K562 (cell line): ENCODE data around the gene G6PC2. TPM values are rescaled to one million over a fixed set of nuclear protein-coding genes. Genes with fewer than 3 reads are reported as not detected.

Source experiments
- ATAC-seq: fragments of 200-7000 bp; cut with Tn5 transposase; 3 replicates; pipeline ENCODE4 v1.9.1; 2020; ENCODE audit warnings: moderate library complexity
- BruUV-seq: library from RNA; stranded (reverse); fragments of 400-500 nt; replicated peaks from 2 replicates; lab custom pipeline; 2021; lab: Mats Ljungman, UMichigan
- CTCF ChIA-PET: fragments of 300-600 bp; formaldehyde crosslinking; extraction: SDS; loops from one replicate; lab custom pipeline; 2021; ENCODE audit warnings: low intra/inter-chr PET ratio; lab: Yijun Ruan, JAX
- POLR2A ChIA-PET: fragments of 300-600, 350-650 bp; sonication (Branson Sonifier 250); formaldehyde crosslinking; extraction: SDS; loops from one replicate; lab custom pipeline; 2021; ENCODE audit warnings: antibody characterized with exemption, inconsistent platforms; lab: Yijun Ruan, JAX
- DNase-seq, 4 experiments: peaks; one replicate each; pipeline versions ENCODE4 v3.0.0 to v3.0.0-alpha.2; 2011 to 2018; ENCODE audit warnings: low spot score in 3 of 4, mixed read lengths in 3 of 4; ENCODE audit errors: extremely low read depth in 1 of 4
- FAIRE-seq: peaks from 2 replicates; lab custom pipeline; 2011; peaks lifted over from hg19 to GRCh38; lab: Jason Lieb, UNC
- H2AFZ ChIP-seq: 2 replicates; pipeline ENCODE4 v1.6.0; 2011; ENCODE audit warnings: low read depth, low read length, control low read depth, inconsistent platforms
- H3K27ac ChIP-seq: fragments of 200-600 bp; 3 replicates; pipeline ENCODE4 v1.8.0; 2011; ENCODE audit warnings: low read depth, mild to moderate bottlenecking, control low read depth, inconsistent platforms, low read length, moderate library complexity, mixed read lengths; ENCODE audit errors: extremely low read depth
- H3K27me3 ChIP-seq, 2 experiments: fragments of 300-600 bp in 1 of 2; 2 replicates in 1 of 2; 3 replicates in 1 of 2; pipeline versions ENCODE4 v1.6.0 to v1.8.0; 2011; ENCODE audit warnings: inconsistent platforms in 2 of 2, low read length in 2 of 2, mild to moderate bottlenecking in 1 of 2, mixed read lengths in 1 of 2, moderate library complexity in 1 of 2; ENCODE audit not compliant: control insufficient read depth in 2 of 2, insufficient read depth in 2 of 2
- H3K36me3 ChIP-seq: fragments of 300-600 bp; 3 replicates; pipeline ENCODE4 v1.8.0; 2011; ENCODE audit warnings: mild to moderate bottlenecking, low read length, inconsistent platforms; ENCODE audit not compliant: control insufficient read depth, insufficient read depth
- H3K4me1 ChIP-seq, 2 experiments: fragments of 200-600 bp in 1 of 2; replicated peaks in 1 of 2; 2 replicates in 1 of 2; 3 replicates in 1 of 2; pipeline versions ENCODE4 v1.5.1 to v1.8.0; 2011; ENCODE audit warnings: inconsistent platforms in 2 of 2, low read length in 2 of 2, mild to moderate bottlenecking in 1 of 2, mixed read lengths in 1 of 2, moderate library complexity in 1 of 2; ENCODE audit not compliant: control insufficient read depth in 2 of 2, insufficient read depth in 2 of 2
- H3K4me2 ChIP-seq: 2 replicates; pipeline ENCODE4 v1.6.1; 2011; ENCODE audit warnings: low read length, control low read depth, inconsistent platforms, mixed read lengths; ENCODE audit not compliant: insufficient read depth
- H3K4me3 ChIP-seq: fragments of 200-600 bp; sonication (generic), shearing (Covaris generic); 2 replicates; pipeline ENCODE4 v1.5.1; 2016; ENCODE audit warnings: control low read depth, inconsistent platforms
- H3K79me2 ChIP-seq: fragments of 200-600 bp; 3 replicates; pipeline ENCODE4 v1.8.0; 2011; ENCODE audit warnings: low read length, inconsistent platforms; ENCODE audit not compliant: control insufficient read depth, insufficient read depth
- H3K9ac ChIP-seq, 2 experiments: 2 replicates each; pipeline versions ENCODE4 v1.6.0 to v1.6.1; 2011; ENCODE audit warnings: low read depth in 2 of 2, low read length in 2 of 2, control low read depth in 1 of 2, inconsistent platforms in 1 of 2, mild to moderate bottlenecking in 1 of 2, mixed read lengths in 1 of 2; ENCODE audit not compliant: insufficient read depth in 1 of 2
- H3K9me1 ChIP-seq: one replicate; pipeline ENCODE4 v1.6.0; 2011; ENCODE audit warnings: inconsistent platforms, mild to moderate bottlenecking, low read length, moderate library complexity; ENCODE audit not compliant: control insufficient read depth, insufficient read depth
- H3K9me3 ChIP-seq: replicated peaks from 2 replicates; pipeline ENCODE4 v1.5.1; 2011; ENCODE audit warnings: low read depth, low read length, inconsistent platforms; ENCODE audit not compliant: control insufficient read depth, insufficient read depth
- H4K20me1 ChIP-seq: replicated peaks from 2 replicates; pipeline ENCODE4 v1.6.1; 2011; ENCODE audit warnings: low read length, inconsistent platforms, mixed read lengths; ENCODE audit not compliant: control insufficient read depth, insufficient read depth
- ATF2 ChIP-seq: sonication (generic); formaldehyde crosslinking; IDR thresholded peaks from 2 replicates; pipeline ENCODE4 v1.8.1; 2022; ENCODE audit warnings: missing genetic modification reagents
- CBX3 ChIP-seq, 2 experiments: IDR thresholded peaks; 1 replicate in 1 of 2; 2 replicates in 1 of 2; pipeline ENCODE4 v1.6.1; 2012; ENCODE audit warnings: inconsistent platforms in 2 of 2, low read length in 2 of 2, borderline replicate concordance in 1 of 2, control low read depth in 1 of 2
- CBX5 ChIP-seq: IDR thresholded peaks from 2 replicates; pipeline ENCODE4 v1.6.1; 2014; ENCODE audit warnings: low read depth, borderline replicate concordance
- HDAC3 ChIP-seq: fragments of 450-650 bp; IDR thresholded peaks from 2 replicates; pipeline ENCODE4 v1.6.1; 2018; ENCODE audit warnings: borderline replicate concordance, mild to moderate bottlenecking, moderate library complexity; ENCODE audit not compliant: partially characterized antibody
- MIER1 ChIP-seq: fragments of 450-650 bp; IDR thresholded peaks from 2 replicates; pipeline ENCODE4 v1.6.1; 2016; ENCODE audit warnings: antibody characterized with exemption, mild to moderate bottlenecking, low read depth
- NFYB ChIP-seq: IDR thresholded peaks from 2 replicates; pipeline ENCODE4 v1.6.1; 2011; ENCODE audit warnings: mild to moderate bottlenecking, moderate library complexity; ENCODE audit not compliant: insufficient read length; ENCODE audit errors: extremely low read depth
- PREB ChIP-seq: sonication (generic); formaldehyde crosslinking; IDR thresholded peaks from 2 replicates; pipeline ENCODE4 v1.8.1; 2023; ENCODE audit warnings: mild to moderate bottlenecking, missing genetic modification reagents
- RAD51 ChIP-seq: fragments of 450-650 bp; IDR thresholded peaks from 2 replicates; pipeline ENCODE4 v1.7.1; 2016; ENCODE audit warnings: low read depth, mild to moderate bottlenecking, borderline replicate concordance
- RFX1 ChIP-seq: fragments of 450-650 bp; IDR thresholded peaks from 2 replicates; pipeline ENCODE4 v1.6.1; 2016; ENCODE audit warnings: mild to moderate bottlenecking, moderate library complexity
- SRF ChIP-seq, 2 experiments: fragments of 250-450, 450-650 bp in 1 of 2; sonication (Bioruptor Pico) in 1 of 2; sonication (generic) in 1 of 2; formaldehyde crosslinking; IDR thresholded peaks; 2 replicates each; pipeline versions ENCODE4 v1.5.0 to v1.5.1; 2020 to 2022; ENCODE audit warnings: mild to moderate bottlenecking in 1 of 2, missing genetic modification reagents in 1 of 2
- ZNF133 ChIP-seq: fragments of 250-450 bp; sonication (Bioruptor Pico); IDR thresholded peaks from 2 replicates; pipeline ENCODE4 v1.4.0; 2020; ENCODE audit warnings: mild to moderate bottlenecking
- ZNF143 ChIP-seq: sonication (generic); formaldehyde crosslinking; IDR thresholded peaks from 2 replicates; pipeline ENCODE4 v1.9.0; 2022; ENCODE audit warnings: mild to moderate bottlenecking, missing genetic modification reagents
- ZNF263 ChIP-seq: sonication (generic); formaldehyde crosslinking; IDR thresholded peaks from 2 replicates; pipeline ENCODE4 v1.8.0; 2022; ENCODE audit warnings: mild to moderate bottlenecking, missing genetic modification reagents, borderline replicate concordance
- ZNF77 ChIP-seq: fragments of 250-450 bp; sonication (Bioruptor Pico); IDR thresholded peaks from 2 replicates; pipeline ENCODE4 v1.5.0; 2020
- WGBS: fragments of 100-300 bp; shearing (Covaris generic); methylation state at CpG from one replicate; pipeline ENCODE4 v1.1.6; 2016; ENCODE audit warnings: low coverage, mixed read lengths; ENCODE audit not compliant: insufficient coverage; ENCODE audit errors: missing lambda C conversion rate; 5-methylcytosine and 5-hydroxymethylcytosine counted together
- in situ Hi-C: fragments of 300-500 bp; cut with MboI; formaldehyde crosslinking; loops from 4 replicates; pipeline ENCODE4 v1.15.0; 2018; ENCODE audit warnings: inconsistent platforms, mixed read lengths
- intact Hi-C: fragments of 100-400 bp; cut with micrococcal nuclease; formaldehyde crosslinking; loops from 2 replicates; pipeline ENCODE4 v1.14.2; 2022
- polyA plus RNA-seq, 8 experiments: library from polyadenylated mRNA; depleted of rRNA in 4 of 8; stranded (reverse) in 5 of 8; unstranded in 3 of 8; fragments of >200 nt; fragmentation: Nextera tagmentation in 2 of 8; fragmentation: Illumina TruSeq in 1 of 8; extraction: Ambion mirVana in 2 of 8; extraction: Trizol in 1 of 8; gene quantifications; 2 replicates each; pipeline versions ENCODE4 v1.2.1 to v1.2.3, GENCODE V29; 2011 to 2014; ENCODE audit warnings: inconsistent platforms in 1 of 8, missing spikeins in 1 of 8
- total RNA-seq, 7 experiments: library from RNA; depleted of rRNA in 6 of 7; stranded (reverse); fragments of >200 nt in 6 of 7; fragmentation: Illumina TruSeq in 2 of 7; extraction: Trizol in 2 of 7; gene quantifications; 2 replicates each; pipeline versions ENCODE4 v1.2.1 to v1.2.3, GENCODE V29; 2011 to 2021; ENCODE audit warnings: low replicate concordance in 1 of 7

The G6PC2 gene
- total and polyA plus RNA-seq, 9 of the 15 experiments (the other 6 are each of a cell fraction or from before 2014, with no cell fraction given), result 0.03 to 0.15 TPM; not detected in 7

GRCh38 chr2:168851674-168852320 lies 49.3 kb upstream of the G6PC2 start (continued):
- no peak for TF ChIP-seq ATF2 (CRISPR knock-in tag)
- peak; percentile 73 for TF ChIP-seq RAD51

- H3K4me3 ChIP-seq, result no peak overlapping the region
- DNase-seq (peak in 2 of 4 experiments; percentile 40 to 43), FAIRE-seq (no peak), ATAC-seq (peak; percentile 51)
- H3K9me1 ChIP-seq, result no peaks in the 10 kb centered on the region
- H3K9me3 ChIP-seq, result no peaks in the 10 kb centered on the region; the same call in 1 of the 2 replicates
- CTCF ChIA-PET, result interaction anchor here (0.7 kb wide), 1 partner anchor 69 kb away, joined by 3 read pairs; no protein-coding TSS in a partner anchor
- BruUV-seq, result no TSS peak
- H3K27me3 ChIP-seq, result no peaks in the 10 kb centered on the region; a peak in 1 of 5 replicates
- H4K20me1 ChIP-seq, result no peaks in the 10 kb centered on the region; the same call in 1 of the 2 replicates
- H3K4me1 ChIP-seq, result peaks cover 12 to 37% of the 10 kb centered on the region in 2 experiments
- peaks cover 62% of the 10 kb centered on the region for H3K36me3 ChIP-seq
- H3K9ac ChIP-seq, result no peak overlapping the region
- POLR2A ChIA-PET, result interaction anchor here (0.8 to 1.8 kb wide), 6 partner anchors 10 to 81 kb away, joined by 3 to 6 read pairs (median 3); partner anchors contain the start of gene SPC25
- no peak overlapping the region for H2AFZ ChIP-seq
- 0% methylated on average over 3 of the region's 3 CpGs for WGBS
- peak overlapping the region; percentile 76 for H3K27ac ChIP-seq
- in situ Hi-C loops, result no loop called here
- no peaks in the 10 kb centered on the region for H3K79me2 ChIP-seq
- intact Hi-C loops, result loop anchor here (5.0 kb wide), 2 partner anchors 85 to 140 kb away; no protein-coding TSS in a partner anchor
- H3K4me2 ChIP-seq, result peak overlapping the region; percentile 41
- TF ChIP-seq ZNF133 (CRISPR knock-in tag), result no peak
- no peak for TF ChIP-seq PREB (CRISPR knock-in tag)
- no peak for TF ChIP-seq MIER1
- no peak for TF ChIP-seq RFX1
- no peak for TF ChIP-seq ZNF77
- peak; percentile 47 for TF ChIP-seq NFYB
- no peak for TF ChIP-seq ZNF263
- TF ChIP-seq HDAC3, result no peak
- TF ChIP-seq CBX3 (IDR thresholded peaks at IDR 0.05; ENCODE audit: borderline replicate concordance in 1 of 2, low read length in 2 of 2), result peak in 1 of 2 experiments; percentile 8; a peak in 1 of 3 replicates
- TF ChIP-seq SRF (CRISPR knock-in tag; IDR thresholded peaks at IDR 0.05), result peak in 1 of 2 experiments; percentile 62; a peak in 1 of 4 replicates
- no peak for TF ChIP-seq ZNF143 (CRISPR knock-in tag)
- no peak for TF ChIP-seq CBX5
Observed at GRCh38 chr2:168852481-168852880, 48.6 kb upstream of the G6PC2 start.
